PC-3 (cell line): Measurements from ENCODE around the gene NIPSNAP3A.

Experiments used
- CTCF ChIP-seq: fragments of 300-600 bp; sonication (generic); conservative IDR thresholded peaks from 2 replicates; pipeline ENCODE4 v1.5.1; 2017; ENCODE audit warnings: antibody characterized with exemption, low read depth, mild to moderate bottlenecking, low read length
- EZH2 ChIP-seq: fragments of 300-600 bp; sonication (generic); IDR thresholded peaks from one replicate; pipeline ENCODE4 v1.6.1; 2017; ENCODE audit warnings: antibody characterized with exemption, mild to moderate bottlenecking, low read length; ENCODE audit not compliant: unreplicated experiment

- TF ChIP-seq CTCF, result no peak
- TF ChIP-seq EZH2, result no peak
Observed at GRCh38 chr9:104745852-104746251, 1.6 kb upstream of the NIPSNAP3A start.
